Loucy (cell line): ENCODE results near the gene DTL.

Source experiments
- H2AFZ ChIP-seq: fragments of 200-600 bp; sonication (generic); 2 replicates; pipeline ENCODE4 v1.6.0; 2016; ENCODE audit warnings: antibody characterized with exemption, mild to moderate bottlenecking, low read length, moderate library complexity
- H3F3A ChIP-seq: fragments of 200-600 bp; 2 replicates; pipeline ENCODE4 v1.6.0; 2016; ENCODE audit warnings: antibody characterized with exemption, low read depth, mild to moderate bottlenecking
- H3K27me3 ChIP-seq: fragments of 200-600 bp; sonication (generic); 2 replicates; pipeline ENCODE4 v1.6.1; 2014; ENCODE audit warnings: low read length, mild to moderate bottlenecking; ENCODE audit not compliant: insufficient read depth, poor library complexity, severe bottlenecking
- H3K36me3 ChIP-seq: fragments of 200-600 bp; sonication (generic); 2 replicates; pipeline ENCODE4 v1.6.1; 2016; ENCODE audit warnings: low read length; ENCODE audit not compliant: insufficient read depth
- H3K4me1 ChIP-seq: fragments of 200-600 bp; sonication (generic); 2 replicates; pipeline ENCODE4 v1.5.1; 2014; ENCODE audit warnings: low read length, mild to moderate bottlenecking; ENCODE audit not compliant: insufficient read depth, poor library complexity, severe bottlenecking
- H3K4me2 ChIP-seq: fragments of 200-600 bp; sonication (generic); 2 replicates; pipeline ENCODE4 v1.6.0; 2014; ENCODE audit warnings: antibody characterized with exemption, low read length, low read depth, mild to moderate bottlenecking; ENCODE audit not compliant: poor library complexity, severe bottlenecking
- H3K4me3 ChIP-seq: fragments of 200-600 bp; sonication (generic); 2 replicates; pipeline ENCODE4 v1.5.1; 2014; ENCODE audit warnings: low read length, mild to moderate bottlenecking, mixed read lengths; ENCODE audit not compliant: poor library complexity, severe bottlenecking
- H3K79me2 ChIP-seq: fragments of 200-600 bp; sonication (generic); 2 replicates; pipeline ENCODE4 v1.6.1; 2014; ENCODE audit warnings: low read length; ENCODE audit not compliant: insufficient read depth
- H3K9ac ChIP-seq: fragments of 200-600 bp; sonication (generic); 2 replicates; pipeline ENCODE4 v1.6.0; 2014; ENCODE audit warnings: mild to moderate bottlenecking, low read depth, low read length, moderate library complexity; ENCODE audit not compliant: poor library complexity, severe bottlenecking
- H3K9me2 ChIP-seq: fragments of 200-600 bp; sonication (generic); replicated peaks from 2 replicates; pipeline ENCODE4 v1.6.1; 2016; ENCODE audit warnings: low read depth, low read length, mixed read lengths
- H3K9me3 ChIP-seq: fragments of 200-600 bp; sonication (generic); 2 replicates; pipeline ENCODE4 v1.6.1; 2014; ENCODE audit warnings: mild to moderate bottlenecking, antibody characterized with exemption, low read length, low read depth; ENCODE audit not compliant: insufficient read depth
- H4K20me1 ChIP-seq: fragments of 200-600 bp; sonication (generic); 2 replicates; pipeline ENCODE4 v1.6.0; 2014; ENCODE audit warnings: antibody characterized with exemption, low read length, mild to moderate bottlenecking; ENCODE audit not compliant: insufficient read depth, poor library complexity, severe bottlenecking
- CTCF ChIP-seq: fragments of 200-600 bp; sonication (generic); conservative IDR thresholded peaks from 2 replicates; pipeline ENCODE4 v1.5.1; 2014; ENCODE audit warnings: mild to moderate bottlenecking, antibody characterized with exemption, low read length
- EZH2phosphoT487 ChIP-seq: fragments of 200-600 bp; IDR thresholded peaks from 2 replicates; pipeline ENCODE4 v1.6.1; 2018; ENCODE audit warnings: antibody characterized with exemption, mild to moderate bottlenecking, moderate library complexity, borderline replicate concordance

The DTL gene

GRCh38 chr1:212012034-212012740 lies 23.4 kb upstream of the DTL start:
- Histone ChIP-seq H3K9me2 (no peaks in the 10 kb centered on the region), H3K79me2 (no peaks in the 10 kb centered on the region), H4K20me1 (no peaks in the 10 kb centered on the region), H3F3A (peaks cover 18% of the 10 kb centered on the region; the same call in 1 of the 2 replicates), H3K4me3 (no peak overlapping the region), H2AFZ (no peak overlapping the region), H3K4me2 (no peak overlapping the region), H3K36me3 (peaks cover 21% of the 10 kb centered on the region), H3K27me3 (no peaks in the 10 kb centered on the region), H3K9ac (no peak overlapping the region), H3K9me3 (no peaks in the 10 kb centered on the region), H3K4me1 (peaks cover 32% of the 10 kb centered on the region)
- no peak for TF ChIP-seq EZH2phosphoT487
- peak; percentile 96 for TF ChIP-seq CTCF

GRCh38 chr1:212013672-212014071 lies 21.9 kb upstream of the DTL start:
- no peak overlapping the region for H2AFZ ChIP-seq
- no peak overlapping the region for H3K4me3 ChIP-seq
- no peak overlapping the region for H3K4me2 ChIP-seq
- no peaks in the 10 kb centered on the region for H3K9me2 ChIP-seq
- no peaks in the 10 kb centered on the region for H3K79me2 ChIP-seq
- peaks cover 24% of the 10 kb centered on the region for H3K4me1 ChIP-seq
- no peaks in the 10 kb centered on the region for H3K9me3 ChIP-seq
- H3K27me3 ChIP-seq = no peaks in the 10 kb centered on the region
- H3K9ac ChIP-seq = no peak overlapping the region
- H4K20me1 ChIP-seq = no peaks in the 10 kb centered on the region
- no peak for TF ChIP-seq CTCF
- TF ChIP-seq EZH2phosphoT487 = no peak
- H3K36me3 ChIP-seq = peaks cover 23% of the 10 kb centered on the region
- H3F3A ChIP-seq = peaks cover 18% of the 10 kb centered on the region; the same call in 1 of the 2 replicates

- H3K36me3 ChIP-seq = peaks cover 46% of the 10 kb centered on the region
- H3K9me3 ChIP-seq = peaks cover 8% of the 10 kb centered on the region; the same call in 1 of the 2 replicates
- no peaks in the 10 kb centered on the region for H3F3A ChIP-seq
- H4K20me1 ChIP-seq = peaks cover 5% of the 10 kb centered on the region
- no peaks in the 10 kb centered on the region for H3K9me2 ChIP-seq
- H2AFZ ChIP-seq = no peak overlapping the region
- H3K4me3 ChIP-seq = no peak overlapping the region
- H3K27me3 ChIP-seq = no peaks in the 10 kb centered on the region
- peaks cover 56% of the 10 kb centered on the region for H3K79me2 ChIP-seq
- no peak overlapping the region for H3K4me2 ChIP-seq
- H3K4me1 ChIP-seq = no peaks in the 10 kb centered on the region
- no peak overlapping the region for H3K9ac ChIP-seq
- no peak for TF ChIP-seq EZH2phosphoT487
- no peak for TF ChIP-seq CTCF
Observed at GRCh38 chr1:212020975-212021374, 14.6 kb upstream of the DTL start.
